RWPE2 (cell line): Measurements from ENCODE around the gene SH3PXD2B.
"Not testable (repeated sequence)": the region's sequence is repeated elsewhere in the genome, so short reads cannot be mapped to it uniquely, and the experiment has no call there.

ENCODE experiments used
- ATAC-seq: fragments of 200-7000 bp; cut with Tn5 transposase; 3 replicates; pipeline ENCODE4 v1.9.1; 2021; ENCODE audit warnings: low read depth
- DNase-seq: peaks from one replicate; pipeline ENCODE4 v3.0.0-alpha.2; 2020; ENCODE audit warnings: low spot score
- H3K27ac ChIP-seq: fragments of 450-650 bp; 2 replicates; pipeline ENCODE4 v1.5.1; 2017; ENCODE audit warnings: mild to moderate bottlenecking; ENCODE audit not compliant: poor library complexity, severe bottlenecking
- H3K27me3 ChIP-seq: fragments of 250-450 bp; sonication (Bioruptor Pico); 2 replicates; pipeline ENCODE4 v1.5.1; 2021; ENCODE audit warnings: mild to moderate bottlenecking, moderate library complexity; ENCODE audit not compliant: insufficient read depth, poor library complexity, severe bottlenecking
- H3K36me3 ChIP-seq: fragments of 250-450 bp; sonication (Bioruptor Pico); 2 replicates; pipeline ENCODE4 v1.5.1; 2020; ENCODE audit warnings: low read depth, mild to moderate bottlenecking, moderate library complexity
- H3K4me1 ChIP-seq: fragments of 250-450 bp; sonication (Bioruptor Pico); 2 replicates; pipeline ENCODE4 v1.5.1; 2021; ENCODE audit warnings: mild to moderate bottlenecking, moderate library complexity; ENCODE audit not compliant: insufficient read depth, poor library complexity, severe bottlenecking
- H3K4me3 ChIP-seq: fragments of 250-450 bp; sonication (Bioruptor Pico); 2 replicates; pipeline ENCODE4 v1.5.1; 2021; ENCODE audit warnings: mild to moderate bottlenecking, moderate library complexity; ENCODE audit not compliant: severe bottlenecking
- H3K9me3 ChIP-seq: fragments of 250-450 bp; sonication (Bioruptor Pico); 2 replicates; pipeline ENCODE4 v1.5.1; 2021; ENCODE audit warnings: mild to moderate bottlenecking, moderate library complexity; ENCODE audit not compliant: severe bottlenecking
- CTCF ChIP-seq: fragments of 450-650 bp; IDR thresholded peaks from one replicate; pipeline ENCODE4 v1.5.1; 2017; ENCODE audit warnings: mild to moderate bottlenecking, moderate library complexity; ENCODE audit not compliant: poor library complexity, severe bottlenecking

The SH3PXD2B gene

GRCh38 chr5:172403189-172403796 lies 51.0 kb downstream of the SH3PXD2B start:
- no peak for DNase-seq
- H3K4me1 ChIP-seq = peaks cover 17% of the 10 kb centered on the region
- H3K9me3 ChIP-seq = no peaks in the 10 kb centered on the region
- H3K27ac ChIP-seq = no peak overlapping the region
- H3K36me3 ChIP-seq = peaks cover 47% of the 10 kb centered on the region
- ATAC-seq = no peak
- H3K4me3 ChIP-seq = no peak overlapping the region
- TF ChIP-seq CTCF = no peak
- H3K27me3 ChIP-seq = no peaks in the 10 kb centered on the region

GRCh38 chr5:172402531-172403188 lies 51.7 kb downstream of the SH3PXD2B start:
- Histone ChIP-seq H3K4me3 (no peak overlapping the region), H3K27ac (no peak overlapping the region)

GRCh38 chr5:172402031-172402430 lies 52.3 kb downstream of the SH3PXD2B start:
- H3K27ac ChIP-seq, H3K27me3 ChIP-seq, ATAC-seq, DNase-seq, H3K9me3 ChIP-seq, H3K4me3 ChIP-seq, H3K4me1 ChIP-seq: not testable (repeated sequence)
- peaks cover 55% of the 10 kb centered on the region for H3K36me3 ChIP-seq

More at GRCh38 chr5:172402531-172403188, 51.7 kb downstream of the SH3PXD2B start:
- ATAC-seq = no peak
- Histone ChIP-seq H3K27me3 (no peaks in the 10 kb centered on the region), H3K9me3 (no peaks in the 10 kb centered on the region), H3K36me3 (peaks cover 48% of the 10 kb centered on the region), H3K4me1 (peaks cover 11% of the 10 kb centered on the region)
- TF ChIP-seq CTCF = no peak
- no peak for DNase-seq

GRCh38 chr5:172399826-172400225 lies 54.5 kb downstream of the SH3PXD2B start:
- no peak for TF ChIP-seq CTCF
- Histone ChIP-seq H3K4me3 (no peak overlapping the region), H3K27ac (no peak overlapping the region), H3K36me3 (peaks cover 43% of the 10 kb centered on the region), H3K27me3 (no peaks in the 10 kb centered on the region), H3K9me3 (no peaks in the 10 kb centered on the region), H3K4me1 (peaks cover 9% of the 10 kb centered on the region)
- DNase-seq (no peak), ATAC-seq (no peak)

GRCh38 chr5:172399336-172399735 lies 55.0 kb downstream of the SH3PXD2B start:
- Histone ChIP-seq H3K27me3 (no peaks in the 10 kb centered on the region), H3K4me1 (peaks cover 9% of the 10 kb centered on the region), H3K4me3 (no peak overlapping the region), H3K9me3 (no peaks in the 10 kb centered on the region), H3K36me3 (peaks cover 43% of the 10 kb centered on the region), H3K27ac (no peak overlapping the region)
- DNase-seq (no peak), ATAC-seq (no peak)
- TF ChIP-seq CTCF = no peak

GRCh38 chr5:172398645-172399044 lies 55.7 kb downstream of the SH3PXD2B start:
- not testable (repeated sequence) for ATAC-seq, H3K9me3 ChIP-seq, H3K27me3 ChIP-seq, H3K27ac ChIP-seq, DNase-seq, H3K4me3 ChIP-seq, H3K4me1 ChIP-seq
- H3K36me3 ChIP-seq = peaks cover 45% of the 10 kb centered on the region

- H3K9me3 ChIP-seq, ATAC-seq, H3K27me3 ChIP-seq: not testable (repeated sequence)
Observed at GRCh38 chr5:172396994-172397393, 57.3 kb downstream of the SH3PXD2B start.

More at GRCh38 chr5:172396994-172397393, 57.3 kb downstream of the SH3PXD2B start:
- not testable (repeated sequence) for H3K27ac ChIP-seq, H3K4me1 ChIP-seq, DNase-seq, H3K4me3 ChIP-seq
- peaks cover 49% of the 10 kb centered on the region for H3K36me3 ChIP-seq
